SJCRH30 (cell line): Measurements from ENCODE around the gene LHPP. TPM values are rescaled to one million over a fixed set of nuclear protein-coding genes. Genes with fewer than 3 reads are reported as not detected.

Source experiments
- DNase-seq, 2 experiments: peaks; one replicate each; pipeline ENCODE4 v3.0.0-alpha.2; 2015 to 2020
- H3K27ac ChIP-seq: fragments of 250-450 bp; sonication (Bioruptor Pico); 2 replicates; pipeline ENCODE4 v1.5.1; 2020; ENCODE audit warnings: mild to moderate bottlenecking, moderate library complexity
- H3K27me3 ChIP-seq: fragments of 250-450 bp; sonication (Bioruptor Pico); 2 replicates; pipeline ENCODE4 v1.5.1; 2020; ENCODE audit warnings: mild to moderate bottlenecking, moderate library complexity
- H3K36me3 ChIP-seq: fragments of 250-450 bp; sonication (Bioruptor Pico); 2 replicates; pipeline ENCODE4 v1.5.1; 2020; ENCODE audit warnings: mild to moderate bottlenecking, moderate library complexity
- H3K4me1 ChIP-seq: fragments of 250-450 bp; sonication (Bioruptor Pico); 2 replicates; pipeline ENCODE4 v1.5.1; 2020; ENCODE audit warnings: mild to moderate bottlenecking, moderate library complexity
- H3K4me3 ChIP-seq: fragments of 250-450 bp; sonication (Bioruptor Pico); 2 replicates; pipeline ENCODE4 v1.5.1; 2020; ENCODE audit warnings: mild to moderate bottlenecking, moderate library complexity
- H3K9me3 ChIP-seq: fragments of 250-450 bp; sonication (Bioruptor Pico); replicated peaks from 2 replicates; pipeline ENCODE4 v1.5.1; 2020; ENCODE audit warnings: mild to moderate bottlenecking, moderate library complexity
- total RNA-seq: library from RNA; depleted of rRNA; stranded (reverse); fragments of >200 nt; shearing (Covaris generic); gene quantifications from 2 replicates; pipeline ENCODE4 v1.2.3, GENCODE V29; 2014

The LHPP gene
- total RNA-seq, 1 experiment from 2014 or later: 2.9 TPM

DNA sequence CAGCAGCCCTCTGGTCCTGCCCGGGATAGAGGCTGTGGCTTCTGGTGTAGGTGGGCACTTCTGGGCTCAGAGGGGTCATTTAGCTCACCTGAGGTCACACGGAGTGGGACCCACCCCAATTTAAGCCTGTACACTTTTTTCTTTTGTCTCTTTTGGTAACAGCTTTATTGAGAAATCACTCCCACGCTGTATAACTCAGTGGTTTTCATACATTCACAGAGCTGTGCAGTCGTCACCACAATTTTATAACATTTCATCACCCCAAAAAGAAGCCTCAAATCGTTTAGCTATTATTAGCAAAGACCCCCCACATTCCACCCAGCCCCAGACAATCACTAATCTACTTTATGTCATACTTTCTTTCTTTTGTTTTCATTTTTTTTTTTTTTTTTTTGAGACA is 62.3 kb downstream of the LHPP start:
- H3K36me3 ChIP-seq: no peaks in the 10 kb centered on the region
- H3K27me3 ChIP-seq: no peaks in the 10 kb centered on the region
- H3K27ac ChIP-seq: no peak overlapping the region
- DNase-seq: no peak
- H3K9me3 ChIP-seq: no peaks in the 10 kb centered on the region
- H3K4me1 ChIP-seq: peaks cover 3% of the 10 kb centered on the region; the same call in 1 of the 2 replicates
- H3K4me3 ChIP-seq: peak overlapping the region; percentile 40; the same call in 1 of the 2 replicates

DNA sequence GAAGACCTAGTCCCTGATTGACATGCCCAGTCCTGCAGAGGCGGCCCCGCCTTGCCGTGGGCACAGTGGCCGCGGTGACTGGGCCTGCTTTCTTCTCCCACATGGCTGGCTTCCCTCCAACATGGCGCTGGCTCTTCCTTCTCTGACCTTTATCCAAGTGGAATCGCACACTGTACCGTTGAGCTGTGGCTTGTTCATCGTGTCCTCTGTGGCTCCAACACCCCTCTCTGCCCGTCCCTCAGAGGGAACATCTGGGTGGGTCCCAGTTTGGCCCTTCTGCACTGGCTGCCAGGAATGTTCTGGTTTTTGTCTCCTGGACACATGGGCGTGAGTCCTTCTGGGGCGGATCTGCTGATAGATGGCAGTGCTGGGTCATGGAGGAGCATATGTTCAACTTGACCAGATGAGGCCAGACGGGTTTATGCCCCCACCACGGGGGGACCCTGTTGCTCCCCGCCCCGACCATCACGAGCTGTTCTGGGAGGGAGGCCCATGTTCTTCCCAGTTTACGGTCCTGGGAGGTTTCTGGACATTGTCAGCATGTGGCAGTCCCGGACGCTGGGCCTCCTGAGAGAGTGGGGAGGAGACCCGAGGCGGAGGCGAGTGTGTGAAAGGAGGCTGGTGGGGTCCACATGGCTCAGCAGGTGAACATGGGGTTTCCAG is 63.5 kb downstream of the LHPP start:
- Histone ChIP-seq H3K27me3 (no peaks in the 10 kb centered on the region), H3K9me3 (no peaks in the 10 kb centered on the region), H3K4me1 (peaks cover 3% of the 10 kb centered on the region; the same call in 1 of the 2 replicates), H3K4me3 (no peak overlapping the region), H3K27ac (no peak overlapping the region), H3K36me3 (no peaks in the 10 kb centered on the region)
- DNase-seq: no peak

DNA sequence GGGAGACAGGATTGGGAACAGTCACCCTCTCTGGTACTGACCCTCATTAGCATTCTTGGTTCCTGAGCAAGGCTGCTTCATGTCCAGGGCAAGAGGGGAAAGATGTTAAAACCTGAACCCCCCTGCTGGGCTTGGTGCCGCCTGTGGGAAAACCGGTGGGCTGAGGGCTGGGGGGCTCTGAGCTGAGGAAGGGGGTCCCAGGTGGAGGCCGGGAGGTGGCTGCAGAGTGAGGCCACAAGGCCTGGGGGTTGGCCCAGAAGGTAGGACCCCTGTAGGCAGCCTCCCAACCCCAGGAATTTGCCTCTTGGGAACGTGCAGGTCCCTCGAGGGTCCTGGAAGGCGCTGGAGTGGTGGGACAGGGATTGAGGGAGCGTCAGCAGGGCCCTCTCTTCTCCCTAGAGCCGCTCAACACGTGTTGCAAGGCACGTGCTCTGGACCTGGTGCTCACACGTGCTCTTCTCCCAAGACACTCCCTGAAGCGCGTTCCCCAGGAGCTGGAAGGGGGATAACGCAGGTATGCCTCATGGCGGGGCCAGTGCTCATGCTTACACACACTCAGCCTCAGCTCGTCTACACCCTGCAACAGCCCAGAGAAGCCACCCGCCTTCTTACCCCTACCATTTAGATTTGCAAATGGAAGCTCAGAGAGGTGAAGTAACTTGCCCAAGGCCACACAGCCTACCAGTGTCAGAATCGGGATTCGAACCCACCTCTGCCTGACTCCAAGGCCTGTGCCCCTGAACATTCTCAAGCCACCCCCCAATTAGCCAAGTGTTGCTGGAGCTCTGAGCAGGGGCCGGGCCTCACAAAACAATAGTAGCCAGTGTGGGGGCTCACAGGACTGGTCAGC is 64.4 kb downstream of the LHPP start:
- Histone ChIP-seq H3K27me3 (no peaks in the 10 kb centered on the region), H3K4me3 (no peak overlapping the region), H3K36me3 (no peaks in the 10 kb centered on the region), H3K27ac (no peak overlapping the region), H3K4me1 (peaks cover 3% of the 10 kb centered on the region; the same call in 1 of the 2 replicates), H3K9me3 (no peaks in the 10 kb centered on the region)
- DNase-seq: no peak

DNA sequence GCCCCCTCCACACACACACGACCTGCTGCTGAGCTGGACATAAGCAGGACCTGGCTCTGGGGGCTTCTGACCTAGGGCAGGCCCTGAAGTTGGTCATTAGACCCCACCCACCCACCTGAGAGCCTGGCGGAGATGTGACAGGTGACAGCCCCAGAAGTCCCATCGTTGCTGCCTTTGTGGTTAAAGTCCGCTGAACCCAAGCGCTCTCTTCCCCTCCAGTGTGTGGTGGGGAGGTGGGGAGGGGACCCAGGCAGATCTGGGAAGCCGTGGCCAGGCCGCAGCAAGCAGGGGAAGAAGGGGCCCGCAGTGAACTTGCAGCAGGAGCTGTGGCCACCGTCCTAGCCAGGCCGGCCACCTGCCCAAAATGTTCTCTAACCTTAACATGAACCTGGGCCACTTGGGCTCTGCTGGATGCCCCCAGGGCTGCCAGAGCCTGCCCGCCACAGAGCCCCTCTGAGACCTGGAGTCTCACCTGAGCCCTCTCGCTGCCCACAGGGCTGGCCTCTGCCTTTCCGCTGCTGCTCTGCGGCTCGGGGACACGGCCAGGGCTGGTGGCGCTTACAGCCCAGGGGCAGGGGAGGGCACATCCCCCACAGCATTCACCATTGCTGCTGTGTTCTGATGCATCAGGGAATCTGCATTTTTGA is 65.1 kb downstream of the LHPP start:
- Histone ChIP-seq H3K4me1 (peaks cover 3% of the 10 kb centered on the region; the same call in 1 of the 2 replicates), H3K27ac (no peak overlapping the region), H3K9me3 (no peaks in the 10 kb centered on the region), H3K4me3 (no peak overlapping the region), H3K36me3 (no peaks in the 10 kb centered on the region), H3K27me3 (no peaks in the 10 kb centered on the region)
- no peak for DNase-seq

DNA sequence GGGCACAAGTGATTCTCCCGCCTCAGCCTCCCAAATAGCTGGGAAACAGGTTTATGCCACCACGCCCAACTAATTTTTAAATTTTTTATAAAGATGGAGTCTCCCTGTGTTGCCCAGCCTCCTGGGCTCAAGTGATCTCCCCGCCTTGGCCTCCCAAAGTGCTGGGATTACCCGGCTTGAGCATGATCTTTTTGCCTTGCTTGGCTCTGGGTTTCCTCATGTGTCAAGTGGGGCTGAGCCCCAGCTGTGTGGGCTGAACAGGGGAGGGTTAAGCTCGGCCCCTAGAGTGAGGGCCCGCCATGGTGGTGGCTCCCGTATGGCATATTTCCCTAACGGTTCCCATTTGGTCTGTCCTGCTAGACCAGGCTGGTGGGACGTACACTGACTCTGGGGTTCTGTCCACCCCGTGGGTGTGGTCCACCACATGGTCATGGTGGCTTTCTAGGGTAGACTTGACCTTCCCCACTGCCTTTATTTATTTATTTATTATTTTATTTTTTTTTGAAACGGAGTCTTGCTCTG is 66.3 kb downstream of the LHPP start:
- H3K27ac ChIP-seq: no peak overlapping the region
- H3K4me1 ChIP-seq: peaks cover 3% of the 10 kb centered on the region; the same call in 1 of the 2 replicates
- no peak for DNase-seq
- H3K9me3 ChIP-seq: no peaks in the 10 kb centered on the region
- no peak overlapping the region for H3K4me3 ChIP-seq
- H3K27me3 ChIP-seq: no peaks in the 10 kb centered on the region
- H3K36me3 ChIP-seq: no peaks in the 10 kb centered on the region

DNA sequence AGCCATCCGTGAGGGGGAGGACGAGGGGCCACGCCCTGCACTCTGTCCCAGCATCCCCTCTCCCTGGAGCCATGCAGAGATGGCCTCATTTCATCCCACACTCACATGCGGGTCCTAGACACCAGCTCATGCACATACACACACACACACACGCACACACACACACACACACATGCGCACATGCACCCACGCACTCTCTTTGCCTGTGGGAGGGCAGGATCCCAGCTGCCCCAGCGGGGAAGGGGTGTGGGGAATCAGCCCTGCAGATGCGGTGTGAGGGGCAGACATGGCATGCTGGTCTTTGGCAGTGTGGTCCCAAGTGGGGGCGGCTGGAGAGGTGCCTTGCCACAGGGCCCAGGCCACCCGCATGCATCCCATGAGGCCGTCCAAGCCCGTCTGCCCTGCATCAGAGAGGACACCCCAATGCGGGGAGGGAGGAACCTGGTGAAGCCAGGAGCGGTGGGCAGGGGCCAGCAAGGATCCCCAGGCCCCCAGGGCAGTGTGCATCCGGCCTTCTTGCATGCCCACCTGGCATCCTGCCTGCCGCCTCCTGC is 68.1 kb downstream of the LHPP start:
- no peak for DNase-seq
- no peaks in the 10 kb centered on the region for H3K4me1 ChIP-seq
- H3K4me3 ChIP-seq: no peak overlapping the region
- no peak overlapping the region for H3K27ac ChIP-seq
- no peaks in the 10 kb centered on the region for H3K9me3 ChIP-seq
- H3K36me3 ChIP-seq: no peaks in the 10 kb centered on the region
- no peaks in the 10 kb centered on the region for H3K27me3 ChIP-seq

DNA sequence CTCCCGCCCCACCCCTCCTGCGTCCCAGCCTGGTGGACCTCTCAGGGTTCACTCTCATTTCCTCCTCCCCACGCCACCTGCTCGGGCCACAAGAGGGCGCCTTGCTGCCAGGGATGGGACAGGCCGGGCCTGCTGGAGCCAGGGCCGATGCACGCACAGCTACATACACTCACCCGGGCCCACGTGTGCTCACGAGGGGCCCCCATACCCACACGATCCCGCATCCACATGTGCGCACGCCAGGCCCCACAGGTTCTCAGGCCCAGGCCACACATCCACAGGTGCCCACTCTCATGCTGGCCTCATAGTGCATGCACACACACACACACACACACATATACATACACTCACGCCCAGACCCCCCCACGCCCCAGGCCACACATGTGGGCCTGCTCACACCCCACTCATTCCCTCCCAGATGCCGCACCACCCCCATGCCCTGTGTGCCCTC is 68.6 kb downstream of the LHPP start:
- H3K4me3 ChIP-seq: peak overlapping the region; percentile 21; the same call in 1 of the 2 replicates
- H3K9me3 ChIP-seq: no peaks in the 10 kb centered on the region
- H3K36me3 ChIP-seq: no peaks in the 10 kb centered on the region
- peak; percentile 81 to 87 for DNase-seq
- no peak overlapping the region for H3K27ac ChIP-seq
- no peaks in the 10 kb centered on the region for H3K27me3 ChIP-seq
- H3K4me1 ChIP-seq: no peaks in the 10 kb centered on the region

DNA sequence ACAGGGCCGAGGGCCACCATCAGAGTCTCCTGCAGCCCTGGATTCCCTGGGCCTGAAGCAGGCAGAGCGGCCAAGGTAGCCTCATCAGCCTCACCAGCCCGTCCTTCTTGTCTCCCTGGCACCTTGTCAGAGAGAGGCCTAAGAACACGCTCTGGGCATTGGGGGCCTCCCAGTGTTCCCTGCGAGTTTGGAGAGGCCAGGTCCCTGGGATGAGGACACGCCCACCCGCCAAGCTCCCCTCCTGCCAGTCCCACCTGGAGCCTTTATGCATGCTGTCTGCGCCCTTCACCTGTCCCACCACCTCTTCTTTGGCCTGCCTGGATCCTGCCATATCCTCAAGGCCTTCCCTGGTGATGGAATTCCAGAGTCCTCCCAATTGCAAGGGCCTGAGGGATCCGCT is 69.2 kb downstream of the LHPP start:
- no peak overlapping the region for H3K4me3 ChIP-seq
- no peaks in the 10 kb centered on the region for H3K27me3 ChIP-seq
- no peaks in the 10 kb centered on the region for H3K36me3 ChIP-seq
- H3K9me3 ChIP-seq: no peaks in the 10 kb centered on the region
- no peak overlapping the region for H3K27ac ChIP-seq
- H3K4me1 ChIP-seq: no peaks in the 10 kb centered on the region
- no peak for DNase-seq

DNA sequence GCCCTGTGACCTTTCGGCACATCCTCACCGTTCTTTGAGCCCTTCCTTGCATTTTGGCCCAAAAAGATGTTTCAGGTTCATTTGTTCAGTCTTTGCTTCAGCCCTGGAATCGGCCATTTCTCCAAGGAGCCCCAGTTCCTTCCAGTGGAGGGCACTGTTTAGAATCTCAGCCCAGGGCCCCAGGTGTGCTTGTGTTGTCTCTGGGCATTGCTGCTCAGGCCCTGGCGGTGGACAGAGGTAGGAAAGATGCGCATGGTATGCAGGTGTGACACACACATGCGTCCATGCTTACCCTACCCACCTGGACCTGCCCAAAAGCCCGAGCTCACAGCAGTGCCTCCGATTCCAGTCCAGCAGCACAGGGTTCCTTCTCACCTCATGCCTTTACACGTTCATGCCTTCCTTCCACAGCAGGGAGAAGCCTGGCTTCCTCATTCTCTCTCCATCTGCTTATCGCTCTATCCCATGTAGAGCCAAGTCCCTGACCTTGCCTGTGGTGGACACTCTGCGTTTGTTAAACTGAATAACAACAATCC is 70.6 kb downstream of the LHPP start:
- Histone ChIP-seq H3K27me3 (no peaks in the 10 kb centered on the region), H3K36me3 (no peaks in the 10 kb centered on the region), H3K9me3 (no peaks in the 10 kb centered on the region), H3K4me3 (no peak overlapping the region), H3K4me1 (no peaks in the 10 kb centered on the region), H3K27ac (no peak overlapping the region)
- DNase-seq: no peak

DNA sequence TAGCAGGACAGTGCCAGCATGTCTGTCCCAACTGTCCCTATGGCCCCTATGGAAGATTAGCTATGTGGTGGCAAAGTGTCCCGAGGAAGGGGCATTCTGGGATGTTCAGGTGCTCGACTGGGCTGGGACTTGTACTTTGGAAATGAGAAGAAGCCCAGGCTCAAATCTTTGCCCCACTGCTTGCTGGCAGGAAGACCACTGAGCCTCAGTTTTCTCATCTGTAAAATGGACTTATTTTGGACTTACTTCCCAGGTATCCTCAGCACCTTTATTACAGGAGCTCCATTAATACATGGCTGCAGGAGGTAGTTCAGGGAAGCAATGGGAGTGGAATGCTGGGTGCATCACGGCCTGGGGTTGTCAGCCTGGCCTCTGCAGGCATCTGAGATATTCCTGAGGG is 71.2 kb downstream of the LHPP start:
- DNase-seq: no peak
- Histone ChIP-seq H3K27ac (no peak overlapping the region), H3K4me1 (no peaks in the 10 kb centered on the region), H3K9me3 (no peaks in the 10 kb centered on the region), H3K36me3 (no peaks in the 10 kb centered on the region), H3K4me3 (no peak overlapping the region), H3K27me3 (no peaks in the 10 kb centered on the region)

DNA sequence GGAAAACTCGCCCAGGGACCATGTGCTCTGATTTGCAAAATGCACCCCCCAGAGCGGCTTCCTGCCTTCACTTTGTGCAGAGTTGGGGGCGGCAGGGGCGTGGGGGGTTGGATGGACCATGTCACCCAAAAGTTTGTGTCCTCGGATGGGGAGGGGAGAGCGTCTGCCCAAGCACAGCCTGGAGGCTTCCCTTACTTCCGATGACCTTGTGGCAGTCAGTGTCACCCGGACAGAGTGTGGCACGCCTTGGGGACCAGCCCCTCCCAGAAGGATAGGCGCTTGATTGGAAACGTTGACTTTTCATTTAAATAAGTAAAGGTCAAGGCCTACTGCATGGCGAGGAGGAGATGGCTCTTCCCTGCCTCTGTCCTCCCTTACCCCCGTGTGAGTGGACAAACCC is 71.6 kb downstream of the LHPP start:
- Histone ChIP-seq H3K27me3 (no peaks in the 10 kb centered on the region), H3K36me3 (no peaks in the 10 kb centered on the region), H3K4me3 (no peak overlapping the region), H3K4me1 (no peaks in the 10 kb centered on the region), H3K27ac (no peak overlapping the region), H3K9me3 (no peaks in the 10 kb centered on the region)
- no peak for DNase-seq

DNA sequence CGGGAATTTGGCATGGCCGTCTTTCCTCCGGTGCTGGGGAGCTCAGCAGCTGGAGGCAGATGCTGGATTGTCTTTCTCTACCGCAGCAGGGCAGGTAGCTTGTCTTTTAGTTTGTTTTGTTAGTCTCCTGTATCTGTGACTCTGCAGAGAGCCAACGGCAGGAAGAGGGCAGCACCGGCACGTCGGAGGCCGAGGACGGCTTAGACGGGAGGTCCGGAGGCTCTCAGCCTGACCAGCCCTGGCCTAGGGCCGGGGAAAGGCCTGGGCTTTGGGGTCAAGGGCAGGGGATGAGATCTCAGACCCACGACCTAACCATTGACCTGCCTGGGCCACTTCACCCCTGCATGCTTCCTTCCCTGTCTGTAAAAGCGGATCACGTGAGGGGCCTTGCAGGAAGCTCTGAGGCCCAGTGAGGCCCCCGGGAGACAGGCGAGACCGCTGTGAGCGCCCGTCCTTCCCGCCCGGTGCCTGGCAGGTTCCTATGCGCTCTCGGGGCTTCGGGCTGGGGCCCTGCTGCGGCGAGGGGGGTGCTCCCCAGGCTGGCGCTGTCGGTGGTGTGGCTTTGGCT is 72.7 kb downstream of the LHPP start:
- Histone ChIP-seq H3K4me1 (no peaks in the 10 kb centered on the region), H3K4me3 (no peak overlapping the region), H3K27me3 (no peaks in the 10 kb centered on the region), H3K27ac (no peak overlapping the region), H3K9me3 (no peaks in the 10 kb centered on the region), H3K36me3 (no peaks in the 10 kb centered on the region)
- no peak for DNase-seq

DNA sequence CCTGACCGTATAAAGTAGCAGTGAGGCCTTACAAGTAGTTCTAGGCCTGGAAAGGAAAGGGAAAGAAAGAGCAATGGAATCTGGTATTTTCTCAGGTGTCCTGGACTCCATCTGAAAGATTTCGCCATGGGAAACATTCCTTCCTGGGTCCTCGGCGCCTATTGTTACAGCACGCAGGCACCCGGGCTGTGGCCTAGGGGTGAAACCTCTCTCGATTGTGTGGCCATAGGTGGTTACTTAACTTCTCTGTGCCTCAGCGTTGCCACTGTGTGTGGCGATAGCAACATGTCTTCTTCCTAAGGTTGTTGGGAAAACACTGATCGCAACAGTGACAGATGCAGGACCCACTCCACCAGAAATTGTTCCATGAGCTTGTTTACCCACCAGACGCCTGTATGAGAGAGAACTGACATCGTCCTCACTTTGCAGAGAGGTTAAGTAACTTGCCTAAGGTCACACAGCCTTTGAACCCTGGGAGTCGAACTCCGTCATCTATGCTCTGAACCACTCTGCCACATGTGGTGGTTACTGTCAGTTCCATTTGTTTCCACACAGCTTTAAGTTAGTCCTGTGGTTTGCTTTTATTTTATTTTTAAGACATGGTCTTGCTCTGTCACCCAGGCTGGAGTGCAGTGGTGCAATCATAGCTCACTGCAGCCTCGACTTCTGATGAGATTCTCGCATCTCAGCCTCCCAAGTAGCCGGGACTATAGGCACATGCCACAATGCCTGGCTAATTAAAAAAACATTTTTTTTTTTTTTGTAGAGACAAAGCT is 73.4 kb downstream of the LHPP start:
- H3K4me3 ChIP-seq: no peak overlapping the region
- no peaks in the 10 kb centered on the region for H3K36me3 ChIP-seq
- H3K27ac ChIP-seq: no peak overlapping the region
- H3K9me3 ChIP-seq: no peaks in the 10 kb centered on the region
- no peak for DNase-seq
- no peaks in the 10 kb centered on the region for H3K4me1 ChIP-seq
- no peaks in the 10 kb centered on the region for H3K27me3 ChIP-seq
